Caco-2 (cell line): ENCODE measurements around the gene FGF5. TPM values are rescaled to one million over a fixed set of nuclear protein-coding genes. Genes with fewer than 3 reads are reported as not detected.

Source experiments
- BruUV-seq: library from RNA; stranded (reverse); fragments of 400-500 nt; replicated peaks from 2 replicates; lab custom pipeline; 2021; lab: Mats Ljungman, UMichigan
- CTCF ChIA-PET: fragments of 300-600 bp; sonication (Branson Sonifier 250); formaldehyde crosslinking; loops from one replicate; lab custom pipeline; 2022; ENCODE audit warnings: antibody characterized with exemption; lab: Charles Lee
- POLR2A ChIA-PET: fragments of 300-600 bp; sonication (Branson Sonifier 250); formaldehyde crosslinking; loops from one replicate; lab custom pipeline; 2022; ENCODE audit warnings: antibody characterized with exemption; lab: Charles Lee
- DNase-seq, 2 experiments: peaks; one replicate each; pipeline versions ENCODE4 v3.0.0 to v3.0.0-alpha.2; 2020 to 2022
- H3K27me3 ChIP-seq: replicated peaks from 2 replicates; pipeline ENCODE4 v1.6.0; 2011; ENCODE audit warnings: low read length; ENCODE audit not compliant: control insufficient read depth, insufficient read depth
- H3K36me3 ChIP-seq: 2 replicates; pipeline ENCODE4 v1.5.1; 2011; ENCODE audit warnings: low read length; ENCODE audit not compliant: control insufficient read depth, insufficient read depth
- H3K4me1 ChIP-seq: fragments of 250-450 bp; sonication (Bioruptor Pico); 2 replicates; pipeline ENCODE4 v1.5.1; 2020; ENCODE audit warnings: mild to moderate bottlenecking
- H3K4me3 ChIP-seq: 2 replicates; pipeline ENCODE4 v1.5.1; 2011; ENCODE audit warnings: low read depth, mild to moderate bottlenecking, control low read depth, low read length
- H3K9me3 ChIP-seq: fragments of 250-450 bp; sonication (Bioruptor Pico); 2 replicates; pipeline ENCODE4 v1.5.1; 2020; ENCODE audit warnings: mild to moderate bottlenecking, moderate library complexity
- H3K27ac Mint-ChIP-seq: one replicate; pipeline ENCODE4 v1.8.0; 2022; ENCODE audit warnings: mixed read lengths; ENCODE audit not compliant: unreplicated experiment
- H3K27me3 Mint-ChIP-seq: one replicate; pipeline ENCODE4 v1.8.0; 2022; ENCODE audit warnings: mixed read lengths; ENCODE audit not compliant: insufficient read depth, unreplicated experiment
- H3K36me3 Mint-ChIP-seq: one replicate; pipeline ENCODE4 v1.8.0; 2022; ENCODE audit warnings: mild to moderate bottlenecking, mixed read lengths; ENCODE audit not compliant: insufficient read depth, unreplicated experiment
- H3K4me1 Mint-ChIP-seq: one replicate; pipeline ENCODE4 v1.8.0; 2022; ENCODE audit warnings: low read depth, mixed read lengths; ENCODE audit not compliant: unreplicated experiment
- H3K4me3 Mint-ChIP-seq: one replicate; pipeline ENCODE4 v1.8.0; 2022; ENCODE audit warnings: mild to moderate bottlenecking, moderate library complexity, mixed read lengths; ENCODE audit not compliant: unreplicated experiment
- H3K9me3 Mint-ChIP-seq: one replicate; pipeline ENCODE4 v1.8.0; 2022; ENCODE audit warnings: mixed read lengths; ENCODE audit not compliant: unreplicated experiment
- intact Hi-C: fragments of 100-400 bp; cut with micrococcal nuclease; formaldehyde crosslinking; loops from one replicate; pipeline ENCODE4 v1.10.0; 2022; ENCODE audit not compliant: unreplicated experiment
- total RNA-seq: library from RNA; stranded (reverse); gene quantifications from 2 replicates; pipeline ENCODE4 v1.2.3, GENCODE V29; 2022
- TF ChIP-seq, protein P1 (sequence below), 2 experiments: fragments of 200-600 bp in 1 of 2; IDR thresholded peaks; 1 replicate in 1 of 2; 2 replicates in 1 of 2; pipeline versions ENCODE4 v1.5.1 to v1.8.0; 2011 to 2022; ENCODE audit warnings: antibody characterized with exemption in 1 of 2, control low read depth in 1 of 2, inconsistent platforms in 1 of 2, low read depth in 1 of 2, low read length in 1 of 2, mild to moderate bottlenecking in 1 of 2, moderate library complexity in 1 of 2; ENCODE audit not compliant: insufficient read depth in 1 of 2, severe bottlenecking in 1 of 2, unreplicated experiment in 1 of 2

FGF5 gene
- total RNA-seq, 1 experiment from 2014 or later = not detected

DNA sequence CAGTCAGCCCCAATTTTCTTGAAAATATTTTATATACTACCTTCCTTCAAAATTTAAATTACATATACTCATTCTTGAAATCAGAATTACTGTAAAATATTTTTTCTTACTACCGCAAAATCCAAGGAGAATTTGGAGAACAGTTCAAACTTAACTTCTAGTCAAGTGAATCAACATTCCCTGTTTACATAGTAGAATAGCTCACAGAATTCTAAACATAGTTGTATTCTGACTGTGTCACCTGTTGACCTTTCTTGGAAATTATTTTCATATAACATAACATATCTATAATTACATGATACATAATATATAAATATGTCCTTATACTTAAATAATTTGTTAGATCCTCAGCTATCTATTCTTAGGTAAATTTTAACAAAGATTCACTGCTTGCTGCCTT, 31.0 kb upstream of the FGF5 start:
- TF ChIP-seq, protein P1, sequence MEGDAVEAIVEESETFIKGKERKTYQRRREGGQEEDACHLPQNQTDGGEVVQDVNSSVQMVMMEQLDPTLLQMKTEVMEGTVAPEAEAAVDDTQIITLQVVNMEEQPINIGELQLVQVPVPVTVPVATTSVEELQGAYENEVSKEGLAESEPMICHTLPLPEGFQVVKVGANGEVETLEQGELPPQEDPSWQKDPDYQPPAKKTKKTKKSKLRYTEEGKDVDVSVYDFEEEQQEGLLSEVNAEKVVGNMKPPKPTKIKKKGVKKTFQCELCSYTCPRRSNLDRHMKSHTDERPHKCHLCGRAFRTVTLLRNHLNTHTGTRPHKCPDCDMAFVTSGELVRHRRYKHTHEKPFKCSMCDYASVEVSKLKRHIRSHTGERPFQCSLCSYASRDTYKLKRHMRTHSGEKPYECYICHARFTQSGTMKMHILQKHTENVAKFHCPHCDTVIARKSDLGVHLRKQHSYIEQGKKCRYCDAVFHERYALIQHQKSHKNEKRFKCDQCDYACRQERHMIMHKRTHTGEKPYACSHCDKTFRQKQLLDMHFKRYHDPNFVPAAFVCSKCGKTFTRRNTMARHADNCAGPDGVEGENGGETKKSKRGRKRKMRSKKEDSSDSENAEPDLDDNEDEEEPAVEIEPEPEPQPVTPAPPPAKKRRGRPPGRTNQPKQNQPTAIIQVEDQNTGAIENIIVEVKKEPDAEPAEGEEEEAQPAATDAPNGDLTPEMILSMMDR (IDR thresholded peaks at IDR 0.05; ENCODE audit: insufficient read depth in 1 of 2, low read depth in 1 of 2, low read length in 1 of 2, severe bottlenecking in 1 of 2, unreplicated experiment in 1 of 2) = no peak
- Histone ChIP-seq H3K36me3 (no peaks in the 10 kb centered on the region), H3K4me3 (no peak overlapping the region), H3K9me3 (no peaks in the 10 kb centered on the region), H3K4me1 (no peaks in the 10 kb centered on the region), H3K27me3 (no peaks in the 10 kb centered on the region)
- no peak overlapping the region for H3K27ac Mint-ChIP-seq
- H3K4me3 Mint-ChIP-seq = no peak overlapping the region
- H3K36me3 Mint-ChIP-seq = peaks cover 4% of the 10 kb centered on the region
- H3K27me3 Mint-ChIP-seq = peaks cover 11% of the 10 kb centered on the region
- intact Hi-C loops = no loop called here
- H3K9me3 Mint-ChIP-seq = no peaks in the 10 kb centered on the region
- BruUV-seq = no TSS peak
- ChIA-PET CTCF (interaction anchor here (0.7 kb wide), 1 partner anchor 981 kb away, joined by 3 read pairs; no protein-coding TSS in a partner anchor), POLR2A (no interaction called here)
- H3K4me1 Mint-ChIP-seq = no peaks in the 10 kb centered on the region
- no peak for DNase-seq

DNA sequence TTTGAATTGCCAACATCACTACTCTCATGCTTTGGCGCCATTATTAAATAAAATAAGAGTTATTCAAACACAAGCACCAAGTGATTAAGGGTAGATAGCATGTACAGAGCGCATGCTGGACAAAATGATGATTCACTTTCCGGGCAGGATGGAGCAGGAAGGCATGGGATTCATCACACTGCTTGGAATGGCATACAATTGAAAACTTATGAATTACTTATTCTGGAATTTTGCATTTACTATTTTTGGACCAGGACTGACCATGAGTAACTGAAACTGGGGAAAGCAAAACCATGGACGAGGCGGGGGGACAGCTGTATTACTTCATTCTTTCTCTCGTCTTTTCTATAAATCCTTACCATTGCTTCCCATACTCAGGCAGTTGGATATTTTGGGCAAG, 28.5 kb upstream of the FGF5 start:
- Mint-ChIP-seq H3K27ac (no peak overlapping the region), H3K9me3 (no peaks in the 10 kb centered on the region), H3K4me3 (no peak overlapping the region), H3K4me1 (no peaks in the 10 kb centered on the region), H3K27me3 (peaks cover 11% of the 10 kb centered on the region), H3K36me3 (peaks cover 4% of the 10 kb centered on the region)
- Histone ChIP-seq H3K9me3 (no peaks in the 10 kb centered on the region), H3K27me3 (no peaks in the 10 kb centered on the region), H3K4me3 (no peak overlapping the region), H3K4me1 (no peaks in the 10 kb centered on the region), H3K36me3 (no peaks in the 10 kb centered on the region)
- no TSS peak for BruUV-seq
- intact Hi-C loops = no loop called here
- ChIA-PET POLR2A (no interaction called here), CTCF (no interaction called here)
- DNase-seq = no peak
- TF ChIP-seq, protein P1 (IDR thresholded peaks at IDR 0.05; ENCODE audit: insufficient read depth in 1 of 2, low read depth in 1 of 2, low read length in 1 of 2, severe bottlenecking in 1 of 2, unreplicated experiment in 1 of 2) = no peak

DNA sequence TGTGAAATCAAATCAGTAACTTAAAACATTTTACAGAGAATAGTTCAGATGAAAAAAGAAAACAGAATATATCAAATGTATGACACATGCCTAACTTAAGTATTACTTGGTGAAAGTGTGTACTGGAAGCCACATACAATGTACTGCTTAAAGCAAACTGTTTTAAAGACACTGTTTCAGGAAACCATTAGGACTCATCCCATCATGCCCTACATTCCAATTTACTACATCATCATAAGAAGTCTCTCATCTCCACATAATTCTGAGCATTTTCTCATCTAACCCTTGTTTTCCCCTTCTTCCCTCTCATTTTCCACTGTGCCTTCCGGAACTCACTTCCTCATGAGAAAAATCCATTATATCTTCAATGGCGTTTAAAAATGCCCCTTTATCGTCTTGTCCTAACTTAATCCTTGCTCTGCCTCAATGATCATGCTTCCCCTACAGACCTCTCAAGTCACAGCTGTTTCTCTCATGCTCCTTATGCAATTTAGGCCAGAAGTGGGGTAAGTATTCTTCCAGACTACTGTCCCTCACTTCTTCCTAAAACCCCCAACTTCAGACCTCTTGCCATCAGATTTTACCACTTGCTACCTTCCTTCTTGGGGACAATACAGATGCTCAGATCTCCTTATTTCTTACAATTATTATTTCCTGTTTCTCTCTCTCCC, 26.8 kb upstream of the FGF5 start:
- Histone ChIP-seq H3K4me1 (no peaks in the 10 kb centered on the region), H3K27me3 (no peaks in the 10 kb centered on the region), H3K4me3 (no peak overlapping the region), H3K36me3 (no peaks in the 10 kb centered on the region), H3K9me3 (no peaks in the 10 kb centered on the region)
- intact Hi-C loops = no loop called here
- no peak for DNase-seq
- no peak overlapping the region for H3K4me3 Mint-ChIP-seq
- H3K9me3 Mint-ChIP-seq = no peaks in the 10 kb centered on the region
- BruUV-seq = no TSS peak
- H3K4me1 Mint-ChIP-seq = no peaks in the 10 kb centered on the region
- peaks cover 6% of the 10 kb centered on the region for H3K27me3 Mint-ChIP-seq
- no peak overlapping the region for H3K27ac Mint-ChIP-seq
- POLR2A ChIA-PET = no interaction called here
- H3K36me3 Mint-ChIP-seq = peaks cover 4% of the 10 kb centered on the region
- TF ChIP-seq, protein P1 (IDR thresholded peaks at IDR 0.05; ENCODE audit: insufficient read depth in 1 of 2, low read depth in 1 of 2, low read length in 1 of 2, severe bottlenecking in 1 of 2, unreplicated experiment in 1 of 2) = no peak
- CTCF ChIA-PET = no interaction called here
